Esophagus muscularis mucosa (tissue), 4 donors: ENCODE measurements around the gene AATF. TPM values are rescaled to one million over a fixed set of nuclear protein-coding genes. Genes with fewer than 3 reads are reported as not detected.

Experiments used
- DNase-seq: peaks from one replicate; pipeline ENCODE4 v3.0.0-alpha.2; 2017; ENCODE audit errors: extremely low spot score
- H3K27ac ChIP-seq, 4 donors: fragments of 200-600 bp; sonication (generic); replicated peaks in 1 of 4; 1 replicate in 3 of 4; 2 replicates in 1 of 4; pipeline ENCODE4 v1.5.1; 2016 to 2019; ENCODE audit warnings: mild to moderate bottlenecking in 1 of 4
- H3K27me3 ChIP-seq, 4 donors: fragments of 200-600 bp; sonication (generic); one replicate each; pipeline versions ENCODE4 v1.5.1 to v1.6.0; 2016 to 2019
- H3K36me3 ChIP-seq, 4 donors: fragments of 200-600 bp; sonication (generic); one replicate each; pipeline ENCODE4 v1.5.1; 2016 to 2019
- H3K4me1 ChIP-seq, 4 donors: fragments of 200-600 bp; sonication (generic); one replicate each; pipeline ENCODE4 v1.5.1; 2016 to 2019
- H3K4me3 ChIP-seq, 4 donors: fragments of 200-600 bp; sonication (generic); 1 replicate in 2 of 4; 2 replicates in 2 of 4; pipeline ENCODE4 v1.5.1; 2016 to 2019; ENCODE audit warnings: mild to moderate bottlenecking in 4 of 4, moderate library complexity in 1 of 4
- H3K9me3 ChIP-seq, 4 donors: fragments of 200-600 bp; sonication (generic); 1 replicate in 3 of 4; 2 replicates in 1 of 4; pipeline ENCODE4 v1.5.1; 2016 to 2019
- CTCF ChIP-seq, 3 experiments: fragments of 200-600 bp in 2 of 3; fragments of 450-650 bp in 1 of 3; sonication (generic) in 2 of 3; IDR thresholded peaks; one replicate each; pipeline ENCODE4 v1.5.1; 2017 to 2019; ENCODE audit warnings: antibody characterized with exemption in 3 of 3, mild to moderate bottlenecking in 2 of 3, moderate library complexity in 1 of 3
- EP300 ChIP-seq: sonication (generic); formaldehyde crosslinking; IDR thresholded peaks from one replicate; pipeline ENCODE4 v1.6.1; 2017; ENCODE audit warnings: antibody characterized with exemption
- POLR2A ChIP-seq: fragments of 450-650 bp; IDR thresholded peaks from one replicate; pipeline ENCODE4 v1.6.1; 2017; ENCODE audit warnings: antibody characterized with exemption, moderate library complexity, mild to moderate bottlenecking, low read depth
- POLR2AphosphoS5 ChIP-seq, 2 donors: sonication (generic); formaldehyde crosslinking; IDR thresholded peaks; one replicate each; pipeline ENCODE4 v1.6.1; 2017; ENCODE audit warnings: antibody characterized with exemption in 2 of 2
- WGBS: methylation state at CpG from one replicate; pipeline ENCODE4 v1.1.5; 2018; 5-methylcytosine and 5-hydroxymethylcytosine counted together
- intact Hi-C: fragments of 100-400 bp; cut with DNase I; formaldehyde crosslinking; loops from one replicate; pipeline ENCODE4 v1.15.1; 2023
- total RNA-seq, 4 donors: library from RNA; depleted of rRNA; stranded (reverse); fragments of >200 nt; gene quantifications; one replicate each; pipeline versions ENCODE4 v1.1.0 to v1.2.1, GENCODE V29; 2016

Gene AATF
- total RNA-seq, 4 donors from 2014 or later = 37.8 to 55.7 (median 45.3) TPM

GRCh38 chr17:37086334-37086733 is 137.6 kb downstream of the AATF start:
- Histone ChIP-seq H3K4me3 (no peak overlapping the region), H3K27me3 (no peaks in the 10 kb centered on the region), H3K36me3 (peaks cover 20 to 52% (median 36%) of the 10 kb centered on the region in 4 donors), H3K4me1 (peaks cover 0 to 16% (median 12%) of the 10 kb centered on the region in 4 donors), H3K27ac (no peak overlapping the region), H3K9me3 (no peaks in the 10 kb centered on the region)
- intact Hi-C loops = no loop called here
- 95% methylated on average over 3 of the region's 3 CpGs for WGBS
- no peak for DNase-seq
- TF ChIP-seq CTCF (IDR thresholded peaks at IDR 0.05) = no peak
- TF ChIP-seq EP300 = no peak
- no peak for TF ChIP-seq POLR2AphosphoS5 (IDR thresholded peaks at IDR 0.05)
- no peak for TF ChIP-seq POLR2A

GRCh38 chr17:37086948-37087347 is 138.2 kb downstream of the AATF start:
- Histone ChIP-seq H3K27ac (no peak overlapping the region), H3K4me3 (no peak overlapping the region), H3K36me3 (peaks cover 20 to 52% (median 36%) of the 10 kb centered on the region in 4 donors), H3K27me3 (no peaks in the 10 kb centered on the region), H3K4me1 (peaks cover 0 to 22% (median 17%) of the 10 kb centered on the region in 4 donors), H3K9me3 (no peaks in the 10 kb centered on the region)
- TF ChIP-seq CTCF (IDR thresholded peaks at IDR 0.05) = no peak
- TF ChIP-seq EP300 = no peak
- no peak for DNase-seq
- 90% methylated on average over 3 of the region's 3 CpGs for WGBS
- intact Hi-C loops = no loop called here

GRCh38 chr17:37087683-37088082 is 138.9 kb downstream of the AATF start:
- Histone ChIP-seq H3K27ac (no peak overlapping the region), H3K9me3 (no peaks in the 10 kb centered on the region), H3K4me1 (peaks cover 0 to 23% (median 18%) of the 10 kb centered on the region in 4 donors), H3K4me3 (no peak overlapping the region), H3K36me3 (peaks cover 20 to 55% (median 38%) of the 10 kb centered on the region in 4 donors), H3K27me3 (no peaks in the 10 kb centered on the region)
- no peak for DNase-seq
- intact Hi-C loops = no loop called here
- no peak for TF ChIP-seq CTCF (IDR thresholded peaks at IDR 0.05)
- TF ChIP-seq EP300 = no peak
- no peak for TF ChIP-seq POLR2A
- no peak for TF ChIP-seq POLR2AphosphoS5 (IDR thresholded peaks at IDR 0.05)
- 91% methylated on average over 5 of the region's 5 CpGs for WGBS

DNA sequence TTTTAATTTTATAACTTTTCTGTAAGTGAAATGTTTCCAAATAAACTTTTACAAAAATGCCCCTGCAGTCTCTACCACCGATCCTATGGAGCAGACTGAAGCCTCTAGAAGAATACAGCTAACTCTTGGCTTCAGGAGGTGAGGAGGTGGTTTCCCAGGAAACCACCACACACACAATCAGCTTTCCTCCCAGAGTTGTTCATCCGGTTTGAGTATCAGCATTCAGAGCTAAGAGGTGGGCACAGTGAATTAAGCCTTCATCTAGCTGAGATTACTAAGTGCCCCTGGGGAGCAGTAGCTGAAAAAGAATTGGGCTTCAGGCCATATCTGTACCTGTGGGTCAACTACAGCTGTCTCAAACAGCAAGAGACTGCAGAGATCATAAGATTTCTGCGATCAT is 139.7 kb downstream of the AATF start:
- Histone ChIP-seq H3K4me1 (peaks cover 0 to 23% (median 18%) of the 10 kb centered on the region in 4 donors), H3K27me3 (no peaks in the 10 kb centered on the region), H3K4me3 (no peak overlapping the region), H3K9me3 (no peaks in the 10 kb centered on the region), H3K27ac (no peak overlapping the region), H3K36me3 (peaks cover 20 to 61% (median 40%) of the 10 kb centered on the region in 4 donors)
- 56% methylated on average over 3 of the region's 3 CpGs for WGBS
- intact Hi-C loops = no loop called here
- no peak for DNase-seq
- TF ChIP-seq CTCF (IDR thresholded peaks at IDR 0.05) (no peak), POLR2AphosphoS5 (IDR thresholded peaks at IDR 0.05) (no peak), POLR2A (no peak), EP300 (no peak)

DNA sequence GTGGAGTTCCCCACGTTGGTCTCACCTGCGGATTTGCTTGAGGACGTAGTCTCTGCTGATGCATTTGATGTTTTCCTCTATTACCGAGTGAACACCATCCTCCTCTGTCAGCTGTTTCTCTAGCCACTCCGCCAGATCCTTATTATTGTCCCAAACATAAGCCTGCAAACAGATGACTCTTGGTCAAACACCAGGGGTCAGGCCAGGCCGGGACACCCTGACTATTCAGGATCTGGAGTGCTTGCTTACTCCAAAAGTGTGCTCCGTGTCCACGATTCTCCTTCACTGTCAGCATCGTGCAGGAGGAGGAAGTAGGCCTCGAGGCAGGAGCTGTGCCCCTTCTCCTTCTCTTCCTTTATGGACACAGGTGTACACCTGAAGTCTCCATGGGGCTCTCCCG is 140.2 kb downstream of the AATF start:
- intact Hi-C loops = no loop called here
- TF ChIP-seq EP300 (no peak), POLR2A (no peak), CTCF (IDR thresholded peaks at IDR 0.05) (no peak), POLR2AphosphoS5 (IDR thresholded peaks at IDR 0.05) (no peak)
- Histone ChIP-seq H3K27me3 (no peaks in the 10 kb centered on the region), H3K4me1 (peaks cover 0 to 23% (median 18%) of the 10 kb centered on the region in 4 donors), H3K27ac (no peak overlapping the region), H3K9me3 (no peaks in the 10 kb centered on the region), H3K4me3 (no peak overlapping the region), H3K36me3 (peaks cover 20 to 66% (median 40%) of the 10 kb centered on the region in 4 donors)
- no peak for DNase-seq
- 84% methylated on average over 11 of the region's 11 CpGs for WGBS
